ENCODE results near the gene LAMA1.

DNA sequence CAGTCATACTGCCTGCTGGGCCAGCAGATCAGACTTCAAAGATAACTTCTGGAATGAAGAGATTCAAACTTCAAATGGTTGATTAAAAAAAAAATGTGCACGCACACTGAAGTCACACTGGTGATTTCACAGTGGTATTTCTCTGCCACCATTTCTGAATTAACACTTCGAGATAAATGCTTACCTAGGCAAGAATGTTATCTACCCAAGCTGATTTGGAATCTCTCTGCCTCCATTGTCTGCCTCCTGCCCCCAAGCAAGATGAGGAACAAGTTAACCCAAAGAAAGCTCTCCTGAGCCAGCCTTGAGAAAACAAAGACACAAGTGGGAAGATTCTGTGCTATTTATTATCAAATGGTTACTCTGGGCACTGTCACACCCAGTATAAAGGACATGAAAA, 6.5 kb downstream of the LAMA1 start:
- TF ChIP-seq, protein P1, sequence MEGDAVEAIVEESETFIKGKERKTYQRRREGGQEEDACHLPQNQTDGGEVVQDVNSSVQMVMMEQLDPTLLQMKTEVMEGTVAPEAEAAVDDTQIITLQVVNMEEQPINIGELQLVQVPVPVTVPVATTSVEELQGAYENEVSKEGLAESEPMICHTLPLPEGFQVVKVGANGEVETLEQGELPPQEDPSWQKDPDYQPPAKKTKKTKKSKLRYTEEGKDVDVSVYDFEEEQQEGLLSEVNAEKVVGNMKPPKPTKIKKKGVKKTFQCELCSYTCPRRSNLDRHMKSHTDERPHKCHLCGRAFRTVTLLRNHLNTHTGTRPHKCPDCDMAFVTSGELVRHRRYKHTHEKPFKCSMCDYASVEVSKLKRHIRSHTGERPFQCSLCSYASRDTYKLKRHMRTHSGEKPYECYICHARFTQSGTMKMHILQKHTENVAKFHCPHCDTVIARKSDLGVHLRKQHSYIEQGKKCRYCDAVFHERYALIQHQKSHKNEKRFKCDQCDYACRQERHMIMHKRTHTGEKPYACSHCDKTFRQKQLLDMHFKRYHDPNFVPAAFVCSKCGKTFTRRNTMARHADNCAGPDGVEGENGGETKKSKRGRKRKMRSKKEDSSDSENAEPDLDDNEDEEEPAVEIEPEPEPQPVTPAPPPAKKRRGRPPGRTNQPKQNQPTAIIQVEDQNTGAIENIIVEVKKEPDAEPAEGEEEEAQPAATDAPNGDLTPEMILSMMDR (IDR thresholded peaks at IDR 0.05 in 2 of 3, conservative IDR thresholded peaks at IDR 0.05 in 1 of 3; ENCODE audit: control insufficient read depth in 2 of 3, extremely low read depth in 1 of 3, insufficient read depth in 1 of 3, low read depth in 3 of 3, low read length in 3 of 3): no peak
- TF ChIP-seq POLR2A (IDR thresholded peaks at IDR 0.05; ENCODE audit: low read depth, low read length): no peak
- no peak for TF ChIP-seq CREB1 (IDR thresholded peaks at IDR 0.05; ENCODE audit: low read depth)
- no peak for TF ChIP-seq TCF12 (IDR thresholded peaks at IDR 0.05; ENCODE audit: low read depth, low read length)
- TF ChIP-seq SUZ12 (IDR thresholded peaks at IDR 0.05; ENCODE audit: unreplicated experiment): no peak
- TF ChIP-seq CBX3 (IDR thresholded peaks at IDR 0.05; ENCODE audit: borderline replicate concordance, low read depth): no peak
- TF ChIP-seq, protein P2, sequence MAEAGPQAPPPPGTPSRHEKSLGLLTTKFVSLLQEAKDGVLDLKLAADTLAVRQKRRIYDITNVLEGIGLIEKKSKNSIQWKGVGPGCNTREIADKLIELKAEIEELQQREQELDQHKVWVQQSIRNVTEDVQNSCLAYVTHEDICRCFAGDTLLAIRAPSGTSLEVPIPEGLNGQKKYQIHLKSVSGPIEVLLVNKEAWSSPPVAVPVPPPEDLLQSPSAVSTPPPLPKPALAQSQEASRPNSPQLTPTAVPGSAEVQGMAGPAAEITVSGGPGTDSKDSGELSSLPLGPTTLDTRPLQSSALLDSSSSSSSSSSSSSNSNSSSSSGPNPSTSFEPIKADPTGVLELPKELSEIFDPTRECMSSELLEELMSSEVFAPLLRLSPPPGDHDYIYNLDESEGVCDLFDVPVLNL (IDR thresholded peaks at IDR 0.05; ENCODE audit: low read depth, low read length): no peak
- TF ChIP-seq RAD21 (IDR thresholded peaks at IDR 0.05; ENCODE audit: insufficient read depth, low read depth, low read length): no peak
- TF ChIP-seq, protein P3, sequence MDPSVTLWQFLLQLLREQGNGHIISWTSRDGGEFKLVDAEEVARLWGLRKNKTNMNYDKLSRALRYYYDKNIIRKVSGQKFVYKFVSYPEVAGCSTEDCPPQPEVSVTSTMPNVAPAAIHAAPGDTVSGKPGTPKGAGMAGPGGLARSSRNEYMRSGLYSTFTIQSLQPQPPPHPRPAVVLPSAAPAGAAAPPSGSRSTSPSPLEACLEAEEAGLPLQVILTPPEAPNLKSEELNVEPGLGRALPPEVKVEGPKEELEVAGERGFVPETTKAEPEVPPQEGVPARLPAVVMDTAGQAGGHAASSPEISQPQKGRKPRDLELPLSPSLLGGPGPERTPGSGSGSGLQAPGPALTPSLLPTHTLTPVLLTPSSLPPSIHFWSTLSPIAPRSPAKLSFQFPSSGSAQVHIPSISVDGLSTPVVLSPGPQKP (IDR thresholded peaks at IDR 0.05; ENCODE audit: low read depth, low read length): no peak

Measured in GM12878 (cell line).